ENCODE data around the gene TLR2. TPM values are rescaled to one million over a fixed set of nuclear protein-coding genes. Genes with fewer than 3 reads are reported as not detected.

Gene TLR2
- total and polyA plus RNA-seq, 2 of the 4 experiments (the other 2 are of a cell fraction), result under 0.01 to 0.03 TPM

GRCh38 chr4:153725831-153726154, 41.7 kb downstream of the TLR2 start:
- in situ Hi-C loops (cut with MboI; ENCODE audit: low sequenced_read_pairs), result no loop called here
- TF ChIP-seq CHD1 (IDR thresholded peaks at IDR 0.05; ENCODE audit: low read depth, low read length), result no peak
- no peak for TF ChIP-seq RAD21 (IDR thresholded peaks at IDR 0.05; ENCODE audit: low read length)
- TF ChIP-seq BHLHE40 (IDR thresholded peaks at IDR 0.05; ENCODE audit: low read depth, low read length), result no peak
- no peak for TF ChIP-seq USF2 (IDR thresholded peaks at IDR 0.05; ENCODE audit: low read depth, low read length)
- TF ChIP-seq FOS (IDR thresholded peaks at IDR 0.05; ENCODE audit: low read depth, low read length), result no peak
- no peak for TF ChIP-seq POLR2A (IDR thresholded peaks at IDR 0.05; ENCODE audit: low read depth, low read length)
- TF ChIP-seq MAFK (IDR thresholded peaks at IDR 0.05; ENCODE audit: low read depth, low read length), result no peak
- TF ChIP-seq RFX5 (IDR thresholded peaks at IDR 0.05; ENCODE audit: low read depth, low read length), result no peak
- no peak for TF ChIP-seq MAZ (IDR thresholded peaks at IDR 0.05; ENCODE audit: borderline replicate concordance, low read depth, low read length)
- TF ChIP-seq CTCF (conservative IDR thresholded peaks at IDR 0.05; ENCODE audit: low read depth, low read length), result no peak
- TF ChIP-seq CEBPB (IDR thresholded peaks at IDR 0.05; ENCODE audit: low read depth, low read length), result no peak
- no peak for TF ChIP-seq SMC3 (IDR thresholded peaks at IDR 0.05; ENCODE audit: low read depth, low read length)
- no peak for TF ChIP-seq NFE2L2 (IDR thresholded peaks at IDR 0.05; ENCODE audit: low read depth, low read length)
- no peak for TF ChIP-seq MXI1 (IDR thresholded peaks at IDR 0.05; ENCODE audit: borderline replicate concordance, low read depth, low read length)
- TF ChIP-seq ELK1 (IDR thresholded peaks at IDR 0.05; ENCODE audit: borderline replicate concordance, low read depth, low read length), result no peak
- TF ChIP-seq RCOR1 (IDR thresholded peaks at IDR 0.05; ENCODE audit: insufficient replicate concordance, low read length), result no peak
- BruUV-seq (replicated peaks), result no TSS peak

More at GRCh38 chr4:153725831-153726154, 41.7 kb downstream of the TLR2 start:
- no CpG with 5 or more reads among the region's 1 CpG for WGBS, 2 experiments (ENCODE audit: extremely low coverage in 2 of 2, insufficient read length in 1 of 2)
- ATAC-seq (ENCODE audit: low read depth) (no peak), DNase-seq (no peak)
- Histone ChIP-seq H4K20me1 (ENCODE audit: insufficient read depth, low read length) (no peaks in the 10 kb centered on the region), H3K9me3 (ENCODE audit: control insufficient read depth, insufficient read depth, low read length) (no peaks in the 10 kb centered on the region), H3K27me3 (ENCODE audit: control insufficient read depth, insufficient read depth, low read length) (no peaks in the 10 kb centered on the region), H3K4me3 (ENCODE audit: insufficient read depth, low read depth, low read length) (no peak overlapping the region), H3K23ac (ENCODE audit: low read depth, low read length) (no peak overlapping the region), H3K9ac (ENCODE audit: low read depth, low read length) (no peak overlapping the region), H3K4me1 (ENCODE audit: control insufficient read depth, insufficient read depth, low read length) (no peaks in the 10 kb centered on the region), H2AK5ac (ENCODE audit: low read depth, low read length) (no peak overlapping the region), H2BK20ac (ENCODE audit: low read depth, low read length) (no peak overlapping the region), H2BK15ac (ENCODE audit: low read depth, low read length) (no peak overlapping the region), H2AFZ (replicated peaks; ENCODE audit: low read length, poor library complexity) (no peak overlapping the region), H3K27ac (ENCODE audit: insufficient read depth, low read length) (no peak overlapping the region), H4K91ac (ENCODE audit: insufficient read depth, low read depth, low read length) (no peak overlapping the region), H3K4ac (ENCODE audit: low read depth, low read length) (no peak overlapping the region), H3K4me2 (ENCODE audit: low read depth, low read length) (no peak overlapping the region), H4K8ac (ENCODE audit: low read depth in 2 of 2, low read length in 2 of 2) (no peak overlapping the region), H3K14ac (replicated peaks; ENCODE audit: low read depth, low read length) (no peak overlapping the region), H3K36me3 (ENCODE audit: control insufficient read depth, insufficient read depth, low read length) (no peaks in the 10 kb centered on the region), H3K9me1 (ENCODE audit: insufficient read depth, low read length) (no peaks in the 10 kb centered on the region), H2AK9ac (replicated peaks; ENCODE audit: low read depth, low read length, poor library complexity) (no peak overlapping the region), H2BK5ac (ENCODE audit: low read depth, low read length, poor library complexity, severe bottlenecking) (no peak overlapping the region), H3K79me1 (ENCODE audit: low read depth in 1 of 2, low read length in 2 of 2) (no peaks in the 10 kb centered on the region), H3K18ac (ENCODE audit: low read depth, low read length) (no peak overlapping the region), H4K5ac (ENCODE audit: low read depth, low read length) (no peak overlapping the region), H3K56ac (ENCODE audit: extremely low read depth, insufficient read depth, low read length) (no peak overlapping the region), H2BK120ac (ENCODE audit: low read depth, low read length) (no peak overlapping the region)
- intact Hi-C loops (cut with micrococcal nuclease) (no loop called here), dilution Hi-C loops (cut with HindIII; ENCODE audit: low sequenced_read_pairs, unreplicated experiment) (no loop called here)
- POLR2A ChIA-PET (ENCODE audit: unreplicated experiment), result no interaction called here
- CTCF ChIA-PET, result no interaction called here

Measured in IMR-90 (cell line).